ENCODE results near the gene VWA5B2.

DNA sequence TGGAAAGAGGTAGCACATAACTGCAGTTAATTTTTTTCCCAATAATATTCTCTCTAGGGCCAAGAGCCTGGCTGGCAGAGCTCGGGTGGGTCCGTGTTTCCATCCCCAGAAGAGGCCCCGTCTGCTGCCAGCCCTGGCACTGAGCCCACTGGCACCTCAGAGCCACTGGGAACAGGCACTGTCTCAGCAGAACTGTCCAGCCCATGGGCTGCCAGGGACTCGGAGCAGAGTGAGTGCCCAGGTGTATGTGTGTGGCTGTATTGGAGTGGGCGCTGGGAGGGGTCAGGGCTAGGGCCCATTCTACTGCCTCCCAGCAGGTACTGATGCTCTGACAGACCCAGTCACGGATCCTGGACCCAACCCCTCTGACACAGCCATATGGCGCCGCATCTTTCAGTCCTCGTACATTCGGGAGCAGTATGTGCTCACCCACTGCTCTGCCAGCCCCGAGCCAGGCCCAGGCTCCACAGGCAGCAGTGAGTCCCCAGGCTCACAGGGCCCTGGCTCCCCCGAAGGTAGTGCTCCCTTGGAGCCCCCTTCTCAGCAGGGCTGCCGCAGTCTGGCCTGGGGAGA, 8.9 kb downstream of the VWA5B2 start:
- TF ChIP-seq, protein P1, sequence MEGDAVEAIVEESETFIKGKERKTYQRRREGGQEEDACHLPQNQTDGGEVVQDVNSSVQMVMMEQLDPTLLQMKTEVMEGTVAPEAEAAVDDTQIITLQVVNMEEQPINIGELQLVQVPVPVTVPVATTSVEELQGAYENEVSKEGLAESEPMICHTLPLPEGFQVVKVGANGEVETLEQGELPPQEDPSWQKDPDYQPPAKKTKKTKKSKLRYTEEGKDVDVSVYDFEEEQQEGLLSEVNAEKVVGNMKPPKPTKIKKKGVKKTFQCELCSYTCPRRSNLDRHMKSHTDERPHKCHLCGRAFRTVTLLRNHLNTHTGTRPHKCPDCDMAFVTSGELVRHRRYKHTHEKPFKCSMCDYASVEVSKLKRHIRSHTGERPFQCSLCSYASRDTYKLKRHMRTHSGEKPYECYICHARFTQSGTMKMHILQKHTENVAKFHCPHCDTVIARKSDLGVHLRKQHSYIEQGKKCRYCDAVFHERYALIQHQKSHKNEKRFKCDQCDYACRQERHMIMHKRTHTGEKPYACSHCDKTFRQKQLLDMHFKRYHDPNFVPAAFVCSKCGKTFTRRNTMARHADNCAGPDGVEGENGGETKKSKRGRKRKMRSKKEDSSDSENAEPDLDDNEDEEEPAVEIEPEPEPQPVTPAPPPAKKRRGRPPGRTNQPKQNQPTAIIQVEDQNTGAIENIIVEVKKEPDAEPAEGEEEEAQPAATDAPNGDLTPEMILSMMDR (conservative IDR thresholded peaks at IDR 0.05; ENCODE audit: low read depth, low read length), result no peak
- TF ChIP-seq SMC3 (IDR thresholded peaks at IDR 0.05; ENCODE audit: low read depth, low read length), result no peak
- TF ChIP-seq RCOR1 (IDR thresholded peaks at IDR 0.05; ENCODE audit: insufficient replicate concordance, low read length), result no peak
- TF ChIP-seq, protein P2, sequence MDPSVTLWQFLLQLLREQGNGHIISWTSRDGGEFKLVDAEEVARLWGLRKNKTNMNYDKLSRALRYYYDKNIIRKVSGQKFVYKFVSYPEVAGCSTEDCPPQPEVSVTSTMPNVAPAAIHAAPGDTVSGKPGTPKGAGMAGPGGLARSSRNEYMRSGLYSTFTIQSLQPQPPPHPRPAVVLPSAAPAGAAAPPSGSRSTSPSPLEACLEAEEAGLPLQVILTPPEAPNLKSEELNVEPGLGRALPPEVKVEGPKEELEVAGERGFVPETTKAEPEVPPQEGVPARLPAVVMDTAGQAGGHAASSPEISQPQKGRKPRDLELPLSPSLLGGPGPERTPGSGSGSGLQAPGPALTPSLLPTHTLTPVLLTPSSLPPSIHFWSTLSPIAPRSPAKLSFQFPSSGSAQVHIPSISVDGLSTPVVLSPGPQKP (IDR thresholded peaks at IDR 0.05; ENCODE audit: borderline replicate concordance, low read depth, low read length), result no peak
- no peak for TF ChIP-seq POLR2A (IDR thresholded peaks at IDR 0.05; ENCODE audit: low read depth, low read length)
- no peak for TF ChIP-seq FOS (IDR thresholded peaks at IDR 0.05; ENCODE audit: low read depth, low read length)
- TF ChIP-seq CHD1 (IDR thresholded peaks at IDR 0.05; ENCODE audit: low read depth, low read length), result no peak
- no peak for TF ChIP-seq RFX5 (IDR thresholded peaks at IDR 0.05; ENCODE audit: low read depth, low read length)
- no peak for TF ChIP-seq RAD21 (IDR thresholded peaks at IDR 0.05; ENCODE audit: low read length)
- no peak for TF ChIP-seq MXI1 (IDR thresholded peaks at IDR 0.05; ENCODE audit: borderline replicate concordance, low read depth, low read length)
- TF ChIP-seq, protein P3, sequence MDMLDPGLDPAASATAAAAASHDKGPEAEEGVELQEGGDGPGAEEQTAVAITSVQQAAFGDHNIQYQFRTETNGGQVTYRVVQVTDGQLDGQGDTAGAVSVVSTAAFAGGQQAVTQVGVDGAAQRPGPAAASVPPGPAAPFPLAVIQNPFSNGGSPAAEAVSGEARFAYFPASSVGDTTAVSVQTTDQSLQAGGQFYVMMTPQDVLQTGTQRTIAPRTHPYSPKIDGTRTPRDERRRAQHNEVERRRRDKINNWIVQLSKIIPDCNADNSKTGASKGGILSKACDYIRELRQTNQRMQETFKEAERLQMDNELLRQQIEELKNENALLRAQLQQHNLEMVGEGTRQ (IDR thresholded peaks at IDR 0.05; ENCODE audit: low read depth, low read length), result no peak
